ENCODE results near the gene CBY1. TPM values are rescaled to one million over a fixed set of nuclear protein-coding genes. Genes with fewer than 3 reads are reported as not detected.
A peak's percentile ranks its signal among the peaks of the same experiment; 100 is the strongest.

The CBY1 gene
- total and polyA plus RNA-seq, 9 of the 15 experiments (the other 6 are each of a cell fraction or from before 2014, with no cell fraction given): 5.7 to 19.7 (median 10.8) TPM

DNA sequence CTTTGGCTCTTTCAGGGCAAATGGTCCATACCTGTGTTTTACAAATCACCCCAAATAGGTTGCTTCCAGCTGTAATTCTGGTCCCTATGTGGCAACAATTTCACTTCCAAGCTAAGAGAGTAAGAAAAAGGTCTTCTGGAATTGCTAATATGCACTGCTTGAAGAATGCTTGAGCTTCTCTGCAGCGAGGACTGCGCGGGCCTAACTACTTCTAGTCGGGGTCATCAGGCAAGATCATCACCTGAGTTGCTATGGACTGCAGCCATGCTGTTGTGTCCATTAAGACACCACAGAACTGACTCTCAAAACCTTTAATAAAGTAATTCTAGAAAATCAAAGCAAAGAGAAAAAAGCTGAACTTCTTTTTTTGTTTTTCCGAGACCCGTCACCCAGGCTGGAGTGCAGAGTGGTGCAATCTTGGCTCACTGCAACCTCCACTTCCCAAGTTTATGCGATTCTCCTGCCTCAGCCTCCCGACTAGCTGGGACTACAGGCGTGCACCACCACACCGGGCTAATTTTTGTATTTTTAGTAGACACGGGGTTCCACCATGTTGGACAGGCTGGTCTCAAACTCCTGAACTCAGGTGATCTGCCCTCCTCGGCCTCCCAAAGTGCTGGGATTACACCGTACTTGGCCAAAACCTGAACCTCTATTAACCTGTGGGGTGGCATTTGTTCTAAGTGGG, 42.1 kb downstream of the CBY1 start:
- ATAC-seq: no peak
- Histone ChIP-seq H3K4me2 (ENCODE audit: insufficient read depth, low read length) (peak overlapping the region; percentile 83), H3K79me2 (ENCODE audit: control insufficient read depth, insufficient read depth, low read length) (peaks cover 71% of the 10 kb centered on the region), H4K20me1 (replicated peaks; ENCODE audit: control insufficient read depth, insufficient read depth, low read length) (no peaks in the 10 kb centered on the region; the same call in 1 of the 2 replicates), H3K9me1 (ENCODE audit: control insufficient read depth, insufficient read depth, low read length) (peaks cover 3% of the 10 kb centered on the region), H3K27me3 (ENCODE audit: control insufficient read depth in 2 of 2, insufficient read depth in 2 of 2, low read length in 2 of 2) (no peaks in the 10 kb centered on the region), H3K4me1 (replicated peaks in 1 of 2; ENCODE audit: control insufficient read depth in 2 of 2, insufficient read depth in 2 of 2, low read length in 2 of 2) (peaks cover 43 to 45% of the 10 kb centered on the region in 2 experiments; a peak in 4 of 5 replicates), H3K9me3 (replicated peaks; ENCODE audit: control insufficient read depth, insufficient read depth, low read depth, low read length) (no peaks in the 10 kb centered on the region), H3K36me3 (ENCODE audit: control insufficient read depth, insufficient read depth, low read length) (peaks cover 36% of the 10 kb centered on the region), H3K4me3 (peak overlapping the region; percentile 89), H2AFZ (ENCODE audit: low read depth, low read length) (no peak overlapping the region), H3K9ac (ENCODE audit: insufficient read depth in 1 of 2, low read depth in 2 of 2, low read length in 2 of 2) (peak overlapping the region; percentile 53 to 86; a peak in 3 of 4 replicates), H3K27ac (ENCODE audit: extremely low read depth, low read depth, low read length) (peak overlapping the region; percentile 89; the same call in 2 of the 3 replicates)
- DNase-seq (ENCODE audit: extremely low read depth in 1 of 4, low spot score in 3 of 4): no peak
- TF ChIP-seq MIER1 (IDR thresholded peaks at IDR 0.05; ENCODE audit: low read depth) (no peak), ZNF354B (CRISPR knock-in tag; IDR thresholded peaks at IDR 0.05) (no peak), ZNF3 (CRISPR knock-in tag; IDR thresholded peaks at IDR 0.05) (no peak), FOXK2 (conservative IDR thresholded peaks at IDR 0.05 in 1 of 2, IDR thresholded peaks at IDR 0.05 in 1 of 2; ENCODE audit: low read depth in 2 of 2) (no peak), ZNF146 (CRISPR knock-in tag; IDR thresholded peaks at IDR 0.05; ENCODE audit: unreplicated experiment) (no peak), ZNF324 (CRISPR knock-in tag; IDR thresholded peaks at IDR 0.05) (no peak), ZKSCAN3 (CRISPR knock-in tag; IDR thresholded peaks at IDR 0.05) (no peak), ZFPM2 (CRISPR knock-in tag; IDR thresholded peaks at IDR 0.05) (no peak)
- intact Hi-C loops (cut with micrococcal nuclease): no loop called here
- ChIA-PET POLR2A (interaction anchor here (0.5 to 3.2 kb wide), 8 partner anchors 10 to 824 kb away, joined by 3 to 12 read pairs (median 3); partner anchors contain the start of gene TOMM22), CTCF (ENCODE audit: low intra/inter-chr PET ratio) (no interaction called here)
- WGBS (ENCODE audit: insufficient coverage, low coverage, missing lambda C conversion rate): 52% methylated on average over 10 of the region's 13 CpGs
- no TSS peak for BruUV-seq (replicated peaks)
- in situ Hi-C loops (cut with MboI): no loop called here
- no peak for FAIRE-seq
